Measurements from ENCODE around the gene DISP2.

DISP2 gene

GRCh38 chr15:40344631-40345120 is 13.3 kb upstream of the DISP2 start:
- TF ChIP-seq CTCF (conservative IDR thresholded peaks at IDR 0.05) = peak; percentile 90
- no peak for TF ChIP-seq ZFX (IDR thresholded peaks at IDR 0.05)
- peak overlapping the region; percentile 17; the same call in 1 of the 2 replicates for H3K27ac ChIP-seq

- TF ChIP-seq ZFX (IDR thresholded peaks at IDR 0.05) (no peak), CTCF (conservative IDR thresholded peaks at IDR 0.05) (no peak)
- peak overlapping the region; percentile 17; the same call in 1 of the 2 replicates for H3K27ac ChIP-seq
Measured at GRCh38 chr15:40345225-40345866, 12.7 kb upstream of the DISP2 start.

GRCh38 chr15:40345867-40346578 is 12.0 kb upstream of the DISP2 start:
- TF ChIP-seq ZFX (IDR thresholded peaks at IDR 0.05) = no peak
- H3K27ac ChIP-seq = no peak overlapping the region

GRCh38 chr15:40346579-40347558 is 11.2 kb upstream of the DISP2 start:
- H3K27ac ChIP-seq = no peak overlapping the region
- no peak for TF ChIP-seq CTCF (conservative IDR thresholded peaks at IDR 0.05)
- TF ChIP-seq ZFX (IDR thresholded peaks at IDR 0.05) = no peak

GRCh38 chr15:40347559-40348473 is 10.2 kb upstream of the DISP2 start:
- no peak for TF ChIP-seq ZFX (IDR thresholded peaks at IDR 0.05)
- TF ChIP-seq CTCF (conservative IDR thresholded peaks at IDR 0.05) = no peak
- H3K27ac ChIP-seq = no peak overlapping the region

- no peak overlapping the region for H3K27ac ChIP-seq
- TF ChIP-seq CTCF (conservative IDR thresholded peaks at IDR 0.05) (no peak), ZFX (IDR thresholded peaks at IDR 0.05) (no peak)
Measured at GRCh38 chr15:40348474-40348870, 9.5 kb upstream of the DISP2 start.

GRCh38 chr15:40349163-40349562 is 8.9 kb upstream of the DISP2 start:
- H3K27ac ChIP-seq = no peak overlapping the region
- TF ChIP-seq CTCF (conservative IDR thresholded peaks at IDR 0.05) (no peak), ZFX (IDR thresholded peaks at IDR 0.05) (no peak)

Measured in C4-2B (cell line).